ENCODE results near the gene FUOM.

FUOM gene

GRCh38 chr10:133309720-133310398, 48.0 kb downstream of the FUOM start:
- no peak for DNase-seq

DNA sequence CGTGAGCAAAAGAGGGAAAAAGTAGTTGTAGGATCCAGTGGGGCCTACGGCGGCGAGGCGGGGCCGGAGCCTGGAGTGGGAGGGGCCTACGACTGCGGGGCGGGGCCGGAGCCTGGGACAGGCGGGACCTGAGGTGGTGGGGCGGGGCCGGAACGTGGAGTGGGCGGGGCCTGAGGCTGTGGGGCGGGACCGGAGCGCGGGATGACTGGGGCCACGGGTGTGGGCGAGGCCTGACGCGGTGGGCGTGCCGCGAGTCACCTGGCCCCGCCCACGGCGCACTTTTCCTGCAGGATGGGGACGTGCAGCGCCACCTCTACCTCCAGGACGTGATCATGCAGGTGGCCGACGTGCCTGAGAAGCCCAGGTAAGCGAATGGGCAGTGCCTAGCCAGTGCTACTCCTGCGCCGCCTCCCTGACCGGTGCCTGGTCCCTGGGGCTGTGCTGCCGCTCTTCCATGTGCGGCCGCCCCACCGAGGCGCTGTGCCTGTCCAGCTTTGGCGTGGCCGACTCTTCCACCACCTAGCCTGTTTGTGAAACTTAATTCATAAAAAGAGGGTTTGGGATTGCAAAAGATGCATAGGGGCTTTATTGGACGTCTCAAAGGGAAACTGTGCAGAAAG, 48.6 kb downstream of the FUOM start:
- DNase-seq, result no peak

GRCh38 chr10:133308421-133309099, 49.3 kb downstream of the FUOM start, which contains the start of the genes TUBGCP2 and ZNF511:
Gene TUBGCP2 (minus strand): TSS chr10:133308872. CDS start chr10:133302941, 5,931 bp downstream.
Gene ZNF511 (plus strand): TSS chr10:133308914. CDS start chr10:133308944, 30 bp downstream.
- no peak for DNase-seq

GRCh38 chr10:133307776-133308420, 49.9 kb downstream of the FUOM start:
- no peak for DNase-seq

GRCh38 chr10:133306941-133307379, 50.9 kb downstream of the FUOM start:
- no peak for DNase-seq

DNA sequence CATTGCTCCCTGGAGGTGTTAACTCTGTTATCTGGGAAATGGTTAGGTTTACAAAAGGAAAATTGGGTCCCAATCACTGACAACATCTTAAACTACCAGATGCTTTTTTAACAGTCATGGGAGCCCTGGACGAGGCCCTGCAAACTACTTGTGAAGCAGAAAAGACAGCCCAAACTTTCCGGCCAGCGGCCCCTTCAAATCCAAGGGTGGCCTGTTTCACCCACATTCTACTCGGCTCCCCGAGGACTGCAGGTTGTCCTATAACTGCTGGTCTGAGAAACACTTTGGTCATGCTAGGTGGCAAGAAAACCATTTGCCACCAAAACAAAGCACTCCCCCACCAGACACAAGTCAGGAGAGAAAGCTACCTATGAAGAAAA, 51.7 kb downstream of the FUOM start:
- DNase-seq, result no peak

All from NCI-H524 treated with DMSO at 0.1 percent for 48 hours (cell line).